HepG2 (cell line): ENCODE results near the gene SPG7.
"Not testable (repeated sequence)": the region's sequence is repeated elsewhere in the genome, so short reads cannot be mapped to it uniquely, and the experiment has no call there.

Experiments used
- ETV6 ChIP-seq: sonication (generic); formaldehyde crosslinking; conservative IDR thresholded peaks from 2 replicates; pipeline ENCODE4 v1.4.0; 2020; ENCODE audit warnings: missing genetic modification reagents
- PRPF4 ChIP-seq: fragments of 200-400 bp; formaldehyde crosslinking; IDR thresholded peaks from 2 replicates; pipeline ENCODE4 v1.6.1; 2016; ENCODE audit warnings: low read length, low read depth; ENCODE audit not compliant: poor library complexity, severe bottlenecking
- ZNF567 ChIP-seq: sonication (generic); formaldehyde crosslinking; IDR thresholded peaks from 2 replicates; pipeline ENCODE4 v1.8.1; 2023; ENCODE audit warnings: mild to moderate bottlenecking, missing genetic modification reagents, borderline replicate concordance
- TF ChIP-seq, protein P1 (sequence below): sonication (generic); formaldehyde crosslinking; IDR thresholded peaks from 2 replicates; pipeline ENCODE4 v1.5.0; 2020; ENCODE audit warnings: mild to moderate bottlenecking, missing genetic modification reagents, moderate library complexity
- TF ChIP-seq, protein P2 (sequence below): IDR thresholded peaks from 2 replicates; pipeline ENCODE4 v1.6.1; 2012; ENCODE audit warnings: inconsistent platforms
- TF ChIP-seq, protein P3 (sequence below): sonication (generic); formaldehyde crosslinking; IDR thresholded peaks from 2 replicates; pipeline ENCODE4 v1.4.0; 2020; ENCODE audit warnings: mild to moderate bottlenecking, missing genetic modification reagents

DNA sequence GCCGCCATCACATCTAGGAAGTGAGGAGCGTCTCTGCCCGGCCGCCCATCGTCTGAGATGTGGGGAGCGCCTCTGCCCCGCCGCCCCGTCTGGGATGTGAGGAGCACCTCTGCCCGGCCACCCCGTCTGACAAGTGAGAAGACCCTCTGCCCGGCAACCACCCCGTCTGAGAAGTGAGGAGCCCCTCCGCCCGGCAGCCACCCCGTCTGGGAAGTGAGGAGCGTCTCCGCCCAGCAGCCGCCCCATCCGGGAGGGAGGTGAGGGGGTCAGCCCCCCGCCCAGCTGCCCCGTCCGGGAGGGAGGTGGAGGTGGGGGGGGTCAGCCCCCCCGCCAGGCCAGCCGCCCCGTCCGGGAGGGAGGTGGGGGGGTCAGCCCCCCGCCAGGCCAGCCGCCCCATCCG, 45.6 kb upstream of the SPG7 start:
- not testable (repeated sequence) for TF ChIP-seq ETV6 (CRISPR knock-in tag); PRPF4; ZNF567 (CRISPR knock-in tag)
- TF ChIP-seq, protein P1, sequence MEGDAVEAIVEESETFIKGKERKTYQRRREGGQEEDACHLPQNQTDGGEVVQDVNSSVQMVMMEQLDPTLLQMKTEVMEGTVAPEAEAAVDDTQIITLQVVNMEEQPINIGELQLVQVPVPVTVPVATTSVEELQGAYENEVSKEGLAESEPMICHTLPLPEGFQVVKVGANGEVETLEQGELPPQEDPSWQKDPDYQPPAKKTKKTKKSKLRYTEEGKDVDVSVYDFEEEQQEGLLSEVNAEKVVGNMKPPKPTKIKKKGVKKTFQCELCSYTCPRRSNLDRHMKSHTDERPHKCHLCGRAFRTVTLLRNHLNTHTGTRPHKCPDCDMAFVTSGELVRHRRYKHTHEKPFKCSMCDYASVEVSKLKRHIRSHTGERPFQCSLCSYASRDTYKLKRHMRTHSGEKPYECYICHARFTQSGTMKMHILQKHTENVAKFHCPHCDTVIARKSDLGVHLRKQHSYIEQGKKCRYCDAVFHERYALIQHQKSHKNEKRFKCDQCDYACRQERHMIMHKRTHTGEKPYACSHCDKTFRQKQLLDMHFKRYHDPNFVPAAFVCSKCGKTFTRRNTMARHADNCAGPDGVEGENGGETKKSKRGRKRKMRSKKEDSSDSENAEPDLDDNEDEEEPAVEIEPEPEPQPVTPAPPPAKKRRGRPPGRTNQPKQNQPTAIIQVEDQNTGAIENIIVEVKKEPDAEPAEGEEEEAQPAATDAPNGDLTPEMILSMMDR = not testable (repeated sequence)
- TF ChIP-seq, protein P2, sequence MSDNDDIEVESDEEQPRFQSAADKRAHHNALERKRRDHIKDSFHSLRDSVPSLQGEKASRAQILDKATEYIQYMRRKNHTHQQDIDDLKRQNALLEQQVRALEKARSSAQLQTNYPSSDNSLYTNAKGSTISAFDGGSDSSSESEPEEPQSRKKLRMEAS = not testable (repeated sequence)
- TF ChIP-seq, protein P3, sequence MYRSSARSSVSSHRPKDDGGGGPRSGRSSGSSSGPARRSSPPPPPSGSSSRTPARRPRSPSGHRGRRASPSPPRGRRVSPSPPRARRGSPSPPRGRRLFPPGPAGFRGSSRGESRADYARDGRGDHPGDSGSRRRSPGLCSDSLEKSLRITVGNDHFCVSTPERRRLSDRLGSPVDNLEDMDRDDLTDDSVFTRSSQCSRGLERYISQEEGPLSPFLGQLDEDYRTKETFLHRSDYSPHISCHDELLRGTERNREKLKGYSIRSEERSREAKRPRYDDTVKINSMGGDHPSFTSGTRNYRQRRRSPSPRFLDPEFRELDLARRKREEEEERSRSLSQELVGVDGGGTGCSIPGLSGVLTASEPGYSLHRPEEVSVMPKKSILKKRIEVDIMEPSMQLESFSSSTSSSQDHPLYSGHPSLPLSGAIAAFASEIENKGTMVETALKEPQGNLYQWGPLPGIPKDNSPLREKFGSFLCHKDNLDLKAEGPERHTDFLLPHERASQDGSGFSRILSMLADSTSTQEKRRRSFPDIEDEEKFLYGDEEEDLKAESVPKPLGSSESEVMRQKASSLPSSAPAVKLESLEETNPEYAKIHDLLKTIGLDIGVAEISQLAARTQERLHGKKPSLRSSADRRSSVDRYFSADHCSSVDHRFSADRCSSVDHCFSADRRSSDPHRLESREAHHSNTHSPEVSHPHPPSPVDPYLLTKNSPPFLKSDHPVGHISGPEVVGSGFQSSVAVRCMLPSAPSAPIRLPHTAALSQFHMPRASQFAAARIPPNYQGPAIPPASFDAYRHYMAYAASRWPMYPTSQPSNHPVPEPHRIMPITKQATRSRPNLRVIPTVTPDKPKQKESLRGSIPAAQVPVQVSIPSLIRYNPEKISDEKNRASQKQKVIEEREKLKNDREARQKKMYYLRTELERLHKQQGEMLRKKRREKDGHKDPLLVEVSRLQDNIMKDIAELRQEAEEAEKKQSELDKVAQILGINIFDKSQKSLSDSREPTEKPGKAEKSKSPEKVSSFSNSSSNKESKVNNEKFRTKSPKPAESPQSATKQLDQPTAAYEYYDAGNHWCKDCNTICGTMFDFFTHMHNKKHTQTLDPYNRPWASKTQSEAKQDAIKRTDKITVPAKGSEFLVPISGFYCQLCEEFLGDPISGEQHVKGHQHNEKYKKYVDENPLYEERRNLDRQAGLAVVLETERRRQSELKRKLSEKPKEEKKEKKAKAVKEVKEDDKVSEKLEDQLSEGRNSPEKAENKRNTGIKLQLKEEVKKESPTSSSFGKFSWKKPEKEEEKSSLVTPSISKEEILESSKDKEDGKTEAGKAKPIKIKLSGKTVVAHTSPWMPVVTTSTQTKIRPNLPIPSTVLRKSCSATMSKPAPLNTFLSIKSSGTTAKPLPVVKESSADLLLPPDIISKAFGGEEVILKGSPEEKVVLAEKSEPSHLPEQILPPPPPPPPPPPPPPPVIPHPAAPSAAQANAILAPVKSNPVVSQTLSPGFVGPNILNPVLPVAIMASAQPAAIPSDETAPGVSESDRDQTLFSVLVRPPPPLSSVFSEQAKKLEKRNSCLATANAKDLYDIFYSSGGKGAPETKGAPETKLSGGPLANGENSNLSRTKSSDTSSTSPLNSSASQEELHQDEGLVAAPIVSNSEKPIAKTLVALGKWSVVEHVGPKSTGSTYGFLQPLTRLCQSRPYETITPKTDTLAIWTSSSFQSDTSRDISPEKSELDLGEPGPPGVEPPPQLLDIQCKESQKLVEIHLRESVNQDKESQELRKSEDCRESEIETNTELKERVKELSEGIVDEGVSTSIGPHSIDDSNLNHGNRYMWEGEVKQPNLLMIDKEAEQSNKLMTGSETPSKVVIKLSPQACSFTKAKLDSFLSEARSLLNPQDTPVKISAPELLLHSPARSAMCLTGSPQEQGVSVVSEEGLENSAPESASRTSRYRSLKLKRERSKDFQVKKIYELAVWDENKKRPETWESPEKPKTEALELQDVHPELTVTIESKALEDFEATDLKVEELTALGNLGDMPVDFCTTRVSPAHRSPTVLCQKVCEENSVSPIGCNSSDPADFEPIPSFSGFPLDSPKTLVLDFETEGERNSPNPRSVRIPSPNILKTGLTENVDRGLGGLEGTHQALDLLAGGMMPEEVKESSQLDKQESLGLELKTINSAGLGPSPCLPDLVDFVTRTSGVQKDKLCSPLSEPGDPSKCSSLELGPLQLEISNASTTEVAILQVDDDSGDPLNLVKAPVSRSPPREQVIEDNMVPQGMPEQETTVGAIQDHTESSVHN (CRISPR knock-in tag) = not testable (repeated sequence)
